B cell (primary cell): ENCODE results near the gene ZSWIM4. TPM values are rescaled to one million over a fixed set of nuclear protein-coding genes. Genes with fewer than 3 reads are reported as not detected.

Source experiments
- ATAC-seq: fragments of 200-7000 bp; cut with Tn5 transposase; one replicate; pipeline ENCODE4 v1.10.0; 2021; ENCODE audit warnings: low read depth, mild to moderate bottlenecking, moderate number of reproducible peaks, moderate library complexity
- CTCF ChIA-PET: fragments of 350-600 bp; sonication (Branson Sonifier 250); formaldehyde crosslinking; loops from one replicate; lab custom pipeline; 2021; ENCODE audit warnings: antibody characterized with exemption, inconsistent platforms; lab: Charles Lee
- POLR2A ChIA-PET: fragments of 350-600 bp; sonication (Branson Sonifier 250); formaldehyde crosslinking; loops from one replicate; lab custom pipeline; 2021; ENCODE audit warnings: antibody characterized with exemption; lab: Charles Lee
- DNase-seq: peaks from one replicate; pipeline ENCODE4 v3.0.0; 2013
- H2AFZ ChIP-seq: 2 replicates; pipeline ENCODE4 v1.6.1; 2012; ENCODE audit warnings: mild to moderate bottlenecking, low read depth, low read length; ENCODE audit not compliant: insufficient read depth, poor library complexity, severe bottlenecking
- H3K27ac ChIP-seq, 2 donors: 1 replicate in 1 of 2; 2 replicates in 1 of 2; pipeline ENCODE4 v1.5.1; 2012 to 2013; ENCODE audit warnings: low read length in 2 of 2, mild to moderate bottlenecking in 2 of 2, moderate library complexity in 1 of 2
- H3K27me3 ChIP-seq, 4 experiments: fragments of 200-600 bp in 1 of 4; sonication (generic) in 1 of 4; replicated peaks in 1 of 4; 1 replicate in 2 of 4; 2 replicates in 2 of 4; pipeline versions ENCODE4 v1.6.1 to v1.7.0; 2013 to 2016; ENCODE audit warnings: low read length in 3 of 4, mild to moderate bottlenecking in 2 of 4, mixed read lengths in 1 of 4, moderate library complexity in 1 of 4; ENCODE audit not compliant: insufficient read depth in 4 of 4, control insufficient read depth in 3 of 4; ENCODE audit errors: control extremely low read depth in 1 of 4
- H3K36me3 ChIP-seq, 2 experiments: replicated peaks in 1 of 2; 1 replicate in 1 of 2; 2 replicates in 1 of 2; pipeline versions ENCODE4 v1.6.1 to v1.7.1; 2013; ENCODE audit warnings: low read length in 1 of 2; ENCODE audit not compliant: insufficient read depth in 2 of 2, control insufficient read depth in 1 of 2; ENCODE audit errors: control extremely low read depth in 1 of 2, extremely low read depth in 1 of 2
- H3K4me1 ChIP-seq, 2 donors: fragments of 200-600 bp in 1 of 2; sonication (generic) in 1 of 2; 1 replicate in 1 of 2; 2 replicates in 1 of 2; pipeline versions ENCODE4 v1.5.1 to v1.6.1; 2013 to 2017; ENCODE audit warnings: low read length in 2 of 2; ENCODE audit not compliant: control insufficient read depth in 2 of 2, insufficient read depth in 2 of 2
- H3K4me2 ChIP-seq: replicated peaks from 2 replicates; pipeline ENCODE3; 2012; ENCODE audit warnings: mild to moderate bottlenecking, low read depth, low read length; ENCODE audit not compliant: poor library complexity, severe bottlenecking
- H3K4me3 ChIP-seq, 5 experiments: fragments of 200-600 bp in 1 of 5; sonication (generic) in 1 of 5; 1 replicate in 3 of 5; 2 replicates in 2 of 5; pipeline versions ENCODE4 v1.5.1 to v1.7.0; 2011 to 2016; ENCODE audit warnings: low read length in 4 of 5, mild to moderate bottlenecking in 4 of 5, low read depth in 2 of 5, control low read depth in 1 of 5, moderate library complexity in 1 of 5; ENCODE audit not compliant: insufficient read depth in 1 of 5; ENCODE audit errors: control extremely low read depth in 1 of 5, extremely low read depth in 1 of 5
- H3K79me2 ChIP-seq: fragments of 200-600 bp; sonication (generic); one replicate; pipeline ENCODE4 v1.6.0; 2016; ENCODE audit warnings: low read length; ENCODE audit not compliant: control insufficient read depth, insufficient read depth
- H3K9ac ChIP-seq: fragments of 200-600 bp; sonication (generic); 2 replicates; pipeline ENCODE4 v1.6.1; 2017; ENCODE audit warnings: mild to moderate bottlenecking, low read length, moderate library complexity
- H3K9me3 ChIP-seq, 3 donors: one replicate each; pipeline versions ENCODE4 v1.6.1 to v1.7.1; 2013; ENCODE audit warnings: low read length in 2 of 3; ENCODE audit not compliant: control insufficient read depth in 2 of 3, insufficient read depth in 1 of 3; ENCODE audit errors: control extremely low read depth in 1 of 3
- H4K20me1 ChIP-seq: 2 replicates; pipeline ENCODE4 v1.6.0; 2012; ENCODE audit warnings: mild to moderate bottlenecking, low read length; ENCODE audit not compliant: insufficient read depth, control insufficient read depth, poor library complexity, severe bottlenecking
- H3K27ac Mint-ChIP-seq: one replicate; pipeline ENCODE4 v1.8.0; 2021; ENCODE audit warnings: mixed read lengths
- H3K27me3 Mint-ChIP-seq: one replicate; pipeline ENCODE4 v1.8.0; 2021; ENCODE audit warnings: mixed read lengths
- H3K4me1 Mint-ChIP-seq: one replicate; pipeline ENCODE4 v1.8.0; 2021; ENCODE audit warnings: mixed read lengths
- H3K4me3 Mint-ChIP-seq: one replicate; pipeline ENCODE4 v1.8.0; 2021; ENCODE audit warnings: mixed read lengths
- H3K9me3 Mint-ChIP-seq: one replicate; pipeline ENCODE4 v1.8.0; 2022; ENCODE audit warnings: mixed read lengths; ENCODE audit not compliant: insufficient read depth
- CTCF ChIP-seq: fragments of 200-600 bp; IDR thresholded peaks from one replicate; pipeline ENCODE4 v1.8.0; 2022; ENCODE audit warnings: antibody characterized with exemption, mild to moderate bottlenecking
- EZH2 ChIP-seq: IDR thresholded peaks from 2 replicates; pipeline ENCODE4 v1.6.1; 2012; ENCODE audit warnings: borderline replicate concordance, low read depth, mild to moderate bottlenecking, moderate library complexity, low read length; ENCODE audit not compliant: insufficient read depth, poor library complexity, severe bottlenecking
- WGBS: methylation state at CpG from one replicate; pipeline ENCODE4 v1.1.5; 2013; ENCODE audit warnings: missing lambda C conversion rate; ENCODE audit not compliant: insufficient coverage; 5-methylcytosine and 5-hydroxymethylcytosine counted together
- intact Hi-C: fragments of 100-400 bp; cut with micrococcal nuclease; formaldehyde crosslinking; loops from one replicate; pipeline ENCODE4 v1.10.0; 2022
- polyA plus RNA-seq: library from polyadenylated mRNA; depleted of rRNA; stranded (reverse); fragments of >200 nt; gene quantifications from 2 replicates; pipeline ENCODE4 v1.2.3, GENCODE V29; 2012
- total RNA-seq, 2 donors: library from RNA; stranded (reverse); fragments of 120-200 nt in 1 of 2; gene quantifications; 1 replicate in 1 of 2; 2 replicates in 1 of 2; pipeline versions ENCODE4 v1.2.3 to v1.2.4, GENCODE V29; 2013 to 2022

The ZSWIM4 gene
- total and polyA plus RNA-seq, 2 donors (not counting 1 experiment from before 2014, with no cell fraction given), result 2.6 to 10.6 TPM

- Mint-ChIP-seq H3K4me3 (no peak overlapping the region), H3K27me3 (peaks cover 43% of the 10 kb centered on the region)
- peak; percentile 25 for DNase-seq
Observed at GRCh38 chr19:13870873-13871272, 75.6 kb downstream of the ZSWIM4 start.

More at GRCh38 chr19:13870873-13871272, 75.6 kb downstream of the ZSWIM4 start:
- Histone ChIP-seq H3K9me3 (peaks cover 0 to 7% (median 0%) of the 10 kb centered on the region in 3 donors), H3K36me3 (no peaks in the 10 kb centered on the region), H2AFZ (no peak overlapping the region), H3K4me1 (peaks cover 19 to 20% of the 10 kb centered on the region in 2 donors), H3K27ac (no peak overlapping the region), H3K4me2 (no peak overlapping the region), H4K20me1 (no peaks in the 10 kb centered on the region), H3K79me2 (no peaks in the 10 kb centered on the region), H3K27me3 (peaks cover 0 to 75% (median 12%) of the 10 kb centered on the region in 4 experiments), H3K9ac (no peak overlapping the region), H3K4me3 (no peak overlapping the region)
- Mint-ChIP-seq H3K4me1 (peaks cover 13% of the 10 kb centered on the region), H3K27ac (no peak overlapping the region), H3K9me3 (no peaks in the 10 kb centered on the region)
- 9% methylated on average over 1 of the region's 4 CpGs for WGBS
- POLR2A ChIA-PET, result interaction anchor here (0.5 to 0.9 kb wide), 3 partner anchors 30 to 1134 kb away, joined by 3 to 4 read pairs (median 4); partner anchors contain the start of gene GET3
- no peak for TF ChIP-seq CTCF
- no peak for TF ChIP-seq EZH2
- intact Hi-C loops, result no loop called here
- ATAC-seq, result no peak
- CTCF ChIA-PET, result interaction anchor here (0.7 to 2.7 kb wide), 4 partner anchors 9 to 177 kb away, joined by 3 to 14 read pairs (median 6); no protein-coding TSS in a partner anchor
